ENCODE measurements around the gene ACMSD. TPM values are rescaled to one million over a fixed set of nuclear protein-coding genes. Genes with fewer than 3 reads are reported as not detected.

ACMSD gene
- total and polyA plus RNA-seq, 2 of the 4 experiments (the other 2 are of a cell fraction): not detected

DNA sequence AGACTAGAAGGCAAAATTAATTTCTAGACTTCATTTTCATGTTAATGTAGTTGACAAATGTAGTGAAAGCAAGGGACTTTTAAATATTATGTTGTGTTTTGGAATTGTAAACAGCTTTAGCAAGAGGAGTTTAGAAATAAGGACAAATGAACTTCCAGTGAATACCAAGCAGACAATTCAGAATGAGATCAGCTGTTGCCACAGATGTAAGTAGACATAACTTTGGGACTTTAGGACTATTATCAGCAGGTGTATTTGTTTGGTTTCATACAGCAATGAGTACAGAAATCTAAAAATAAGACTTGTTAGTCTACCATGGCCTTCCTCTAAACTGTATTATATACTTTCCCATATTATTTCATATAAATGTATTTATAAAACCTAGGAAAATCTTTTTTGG, 46.0 kb downstream of the ACMSD start:
- Histone ChIP-seq H3K14ac (replicated peaks; ENCODE audit: low read depth, low read length) (no peak overlapping the region), H3K27ac (ENCODE audit: insufficient read depth, low read length) (no peak overlapping the region), H3K56ac (ENCODE audit: extremely low read depth, insufficient read depth, low read length) (no peak overlapping the region), H4K8ac (ENCODE audit: low read depth in 2 of 2, low read length in 2 of 2) (no peak overlapping the region), H3K27me3 (ENCODE audit: control insufficient read depth, insufficient read depth, low read length) (no peaks in the 10 kb centered on the region), H3K23ac (ENCODE audit: low read depth, low read length) (no peak overlapping the region), H4K20me1 (ENCODE audit: insufficient read depth, low read length) (no peaks in the 10 kb centered on the region), H3K36me3 (ENCODE audit: control insufficient read depth, insufficient read depth, low read length) (no peaks in the 10 kb centered on the region), H4K5ac (ENCODE audit: low read depth, low read length) (no peak overlapping the region), H3K4ac (ENCODE audit: low read depth, low read length) (no peak overlapping the region), H3K18ac (ENCODE audit: low read depth, low read length) (no peak overlapping the region), H3K4me1 (ENCODE audit: control insufficient read depth, insufficient read depth, low read length) (no peaks in the 10 kb centered on the region), H2BK20ac (ENCODE audit: low read depth, low read length) (no peak overlapping the region), H2BK120ac (ENCODE audit: low read depth, low read length) (no peak overlapping the region), H3K4me2 (ENCODE audit: low read depth, low read length) (no peak overlapping the region), H2AFZ (replicated peaks; ENCODE audit: low read length, poor library complexity) (no peak overlapping the region), H3K4me3 (ENCODE audit: insufficient read depth, low read depth, low read length) (no peak overlapping the region), H3K9me1 (ENCODE audit: insufficient read depth, low read length) (no peaks in the 10 kb centered on the region), H4K91ac (ENCODE audit: insufficient read depth, low read depth, low read length) (no peak overlapping the region), H2AK5ac (ENCODE audit: low read depth, low read length) (no peak overlapping the region), H3K9me3 (ENCODE audit: control insufficient read depth, insufficient read depth, low read length) (no peaks in the 10 kb centered on the region), H2AK9ac (replicated peaks; ENCODE audit: low read depth, low read length, poor library complexity) (no peak overlapping the region), H3K9ac (ENCODE audit: low read depth, low read length) (no peak overlapping the region), H2BK15ac (ENCODE audit: low read depth, low read length) (no peak overlapping the region), H3K79me1 (ENCODE audit: low read depth in 1 of 2, low read length in 2 of 2) (no peaks in the 10 kb centered on the region), H2BK5ac (ENCODE audit: low read depth, low read length, poor library complexity, severe bottlenecking) (no peak overlapping the region)
- in situ Hi-C loops (cut with MboI; ENCODE audit: low sequenced_read_pairs) (no loop called here), dilution Hi-C loops (cut with HindIII; ENCODE audit: low sequenced_read_pairs, unreplicated experiment) (no loop called here), intact Hi-C loops (cut with micrococcal nuclease) (no loop called here)
- TF ChIP-seq POLR2A (IDR thresholded peaks at IDR 0.05; ENCODE audit: low read depth, low read length) (no peak), RFX5 (IDR thresholded peaks at IDR 0.05; ENCODE audit: low read depth, low read length) (no peak), NFE2L2 (IDR thresholded peaks at IDR 0.05; ENCODE audit: low read depth, low read length) (no peak), CHD1 (IDR thresholded peaks at IDR 0.05; ENCODE audit: low read depth, low read length) (no peak), MAFK (IDR thresholded peaks at IDR 0.05; ENCODE audit: low read depth, low read length) (no peak), MXI1 (IDR thresholded peaks at IDR 0.05; ENCODE audit: borderline replicate concordance, low read depth, low read length) (no peak)
- TF ChIP-seq, protein P1, sequence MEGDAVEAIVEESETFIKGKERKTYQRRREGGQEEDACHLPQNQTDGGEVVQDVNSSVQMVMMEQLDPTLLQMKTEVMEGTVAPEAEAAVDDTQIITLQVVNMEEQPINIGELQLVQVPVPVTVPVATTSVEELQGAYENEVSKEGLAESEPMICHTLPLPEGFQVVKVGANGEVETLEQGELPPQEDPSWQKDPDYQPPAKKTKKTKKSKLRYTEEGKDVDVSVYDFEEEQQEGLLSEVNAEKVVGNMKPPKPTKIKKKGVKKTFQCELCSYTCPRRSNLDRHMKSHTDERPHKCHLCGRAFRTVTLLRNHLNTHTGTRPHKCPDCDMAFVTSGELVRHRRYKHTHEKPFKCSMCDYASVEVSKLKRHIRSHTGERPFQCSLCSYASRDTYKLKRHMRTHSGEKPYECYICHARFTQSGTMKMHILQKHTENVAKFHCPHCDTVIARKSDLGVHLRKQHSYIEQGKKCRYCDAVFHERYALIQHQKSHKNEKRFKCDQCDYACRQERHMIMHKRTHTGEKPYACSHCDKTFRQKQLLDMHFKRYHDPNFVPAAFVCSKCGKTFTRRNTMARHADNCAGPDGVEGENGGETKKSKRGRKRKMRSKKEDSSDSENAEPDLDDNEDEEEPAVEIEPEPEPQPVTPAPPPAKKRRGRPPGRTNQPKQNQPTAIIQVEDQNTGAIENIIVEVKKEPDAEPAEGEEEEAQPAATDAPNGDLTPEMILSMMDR (conservative IDR thresholded peaks at IDR 0.05; ENCODE audit: low read depth, low read length): no peak
- CTCF ChIA-PET: no interaction called here
- POLR2A ChIA-PET (ENCODE audit: unreplicated experiment): no interaction called here
- no peak for DNase-seq
- no peak for ATAC-seq (ENCODE audit: low read depth)
- BruUV-seq (replicated peaks): no TSS peak
